COLO829 (cell line): Measurements from ENCODE around the gene TTBK2.

ENCODE experiments used
- DNase-seq: peaks from one replicate; pipeline ENCODE4 v3.0.0; 2012; ENCODE audit warnings: low spot score

Gene TTBK2

DNA sequence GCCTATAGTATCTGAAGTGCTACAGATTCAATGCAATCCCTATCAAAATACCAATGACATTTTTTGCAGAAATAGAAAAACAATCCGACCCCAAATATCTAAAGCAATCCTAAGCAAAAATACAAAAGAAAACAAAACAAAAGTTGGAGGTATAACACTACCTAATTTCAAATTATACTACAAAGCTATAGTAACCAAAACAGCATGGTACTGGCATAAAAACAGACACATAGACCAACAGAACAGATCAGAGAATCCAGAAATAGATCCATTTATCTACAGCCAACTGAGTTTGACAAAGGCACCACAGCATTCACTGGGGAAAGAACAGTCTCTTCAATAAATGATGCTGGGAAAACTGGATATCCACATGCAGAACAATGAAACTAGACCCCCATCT lies 159.8 kb downstream of the TTBK2 start:
- DNase-seq, result no peak

GRCh38 chr15:42759093-42759492 lies 161.5 kb downstream of the TTBK2 start:
- DNase-seq, result no peak

DNA sequence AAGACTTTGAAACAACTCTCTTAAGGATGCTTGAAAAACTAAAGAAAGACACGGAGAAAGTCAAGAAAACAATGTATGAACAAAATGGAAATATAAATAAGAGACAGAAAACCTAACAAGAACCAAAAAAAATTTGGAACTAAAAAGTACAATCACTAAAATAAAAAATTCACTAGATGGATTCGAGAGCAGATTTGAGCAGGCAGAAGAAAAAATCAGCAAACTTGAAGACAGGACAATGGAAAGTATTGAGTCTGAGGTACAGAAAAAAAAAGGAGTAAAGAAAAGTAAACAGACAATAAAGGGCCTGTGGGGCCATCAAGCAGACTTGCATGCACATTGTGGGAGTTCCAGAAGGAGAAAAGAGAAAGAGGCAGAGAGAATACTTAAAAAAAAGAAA lies 170.3 kb downstream of the TTBK2 start:
- DNase-seq, result no peak

DNA sequence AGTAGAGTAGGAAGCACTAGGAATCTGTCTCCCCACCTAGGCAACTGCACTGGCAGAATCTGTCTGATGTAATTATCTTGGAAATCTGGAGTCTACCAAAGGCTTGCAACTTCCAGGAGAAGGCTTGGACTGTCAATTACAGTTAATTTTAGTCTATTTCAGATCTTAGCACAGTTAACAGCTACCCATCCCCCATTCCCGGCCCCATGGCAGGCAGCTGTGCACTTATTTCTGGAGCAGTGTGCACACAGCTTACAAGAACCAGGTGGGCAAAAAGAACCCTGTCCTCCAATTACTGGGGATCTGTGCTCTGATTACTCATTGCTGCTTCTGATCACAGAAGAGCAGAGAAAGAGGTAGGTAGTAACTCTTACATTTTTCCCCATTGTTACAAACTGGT lies 171.3 kb downstream of the TTBK2 start:
- no peak for DNase-seq

- no peak for DNase-seq
Observed at GRCh38 chr15:42744195-42744594, 176.4 kb downstream of the TTBK2 start.

GRCh38 chr15:42742149-42742548 lies 178.4 kb downstream of the TTBK2 start:
- DNase-seq, result no peak

GRCh38 chr15:42741710-42742109 lies 178.9 kb downstream of the TTBK2 start:
- DNase-seq, result no peak

DNA sequence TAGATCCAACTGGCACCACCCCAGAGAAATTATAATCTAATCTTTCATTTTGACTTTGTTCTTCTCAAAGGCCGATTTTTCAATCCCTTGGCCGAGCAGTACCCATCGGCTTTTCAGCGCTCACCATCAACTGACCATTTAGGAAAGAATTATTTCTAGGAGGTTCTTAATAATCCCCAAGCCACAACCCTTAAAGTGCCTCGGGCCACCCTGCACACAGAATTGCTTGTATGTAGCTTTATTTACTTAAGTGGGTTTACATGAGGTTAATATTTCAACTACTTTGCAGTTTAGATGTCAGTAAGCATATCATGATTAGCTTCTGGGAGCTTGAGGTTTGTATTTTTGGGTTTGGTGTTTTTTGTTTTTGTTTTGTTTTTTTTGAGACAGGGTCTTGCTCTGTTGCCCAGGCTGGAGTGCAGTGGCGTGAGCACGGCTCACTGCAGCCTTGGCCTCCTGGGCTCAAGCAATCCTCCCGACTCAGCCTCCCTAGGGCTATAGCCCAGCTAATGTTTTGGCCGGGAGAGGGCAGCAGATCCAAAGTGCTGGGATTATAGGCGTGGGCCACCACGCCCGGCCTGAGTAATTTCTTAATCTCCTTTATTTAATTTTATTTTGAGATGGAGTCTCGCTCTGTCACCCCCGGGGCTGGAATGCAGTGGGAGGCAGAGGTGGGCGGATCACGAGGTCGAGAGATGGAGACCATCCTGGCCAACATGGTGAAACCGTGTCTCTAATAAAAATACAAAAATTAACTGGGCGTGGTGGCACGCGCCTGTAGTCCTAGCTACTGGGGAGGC lies 182.8 kb downstream of the TTBK2 start:
- no peak for DNase-seq

GRCh38 chr15:42736793-42737528 lies 183.6 kb downstream of the TTBK2 start, which contains the start of gene CDAN1:
CDAN1 (minus strand) TSS chr15:42737128; CDS start chr15:42737102, 26 bp downstream.
- peak; percentile 85 for DNase-seq

DNA sequence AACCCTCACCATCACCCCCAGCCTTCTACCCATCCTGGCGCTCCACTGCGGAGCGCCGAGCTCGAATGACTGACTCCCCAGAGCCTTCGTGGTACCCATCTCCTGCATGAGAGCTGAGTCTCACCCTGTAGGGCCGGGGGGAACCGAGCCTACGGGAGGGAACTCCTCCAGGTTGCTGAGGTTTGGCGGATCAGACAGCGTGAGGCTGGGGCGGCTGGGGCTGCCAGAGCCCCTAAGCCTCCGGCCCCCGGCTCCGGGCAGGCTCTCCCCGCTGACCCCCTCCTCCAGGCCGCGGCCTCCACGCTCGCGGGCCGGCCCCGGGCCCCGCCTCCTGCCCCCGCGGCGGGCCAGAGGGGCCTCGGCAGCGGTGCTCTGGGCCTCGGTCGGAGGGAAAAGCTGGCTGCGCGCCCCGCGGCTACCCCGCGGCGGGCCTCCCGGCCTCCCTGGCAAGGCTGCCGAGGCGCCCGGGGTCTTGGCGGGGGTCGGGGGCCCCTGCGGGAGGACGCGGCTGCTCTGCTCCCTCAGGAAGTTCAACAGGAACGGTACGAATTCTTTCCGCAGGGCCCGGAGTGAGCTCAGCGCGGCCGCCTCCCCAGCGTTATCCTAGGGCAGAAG lies 184.3 kb downstream of the TTBK2 start:
- no peak for DNase-seq

- no peak for DNase-seq
Observed at GRCh38 chr15:42735382-42736165, 185.0 kb downstream of the TTBK2 start.

DNA sequence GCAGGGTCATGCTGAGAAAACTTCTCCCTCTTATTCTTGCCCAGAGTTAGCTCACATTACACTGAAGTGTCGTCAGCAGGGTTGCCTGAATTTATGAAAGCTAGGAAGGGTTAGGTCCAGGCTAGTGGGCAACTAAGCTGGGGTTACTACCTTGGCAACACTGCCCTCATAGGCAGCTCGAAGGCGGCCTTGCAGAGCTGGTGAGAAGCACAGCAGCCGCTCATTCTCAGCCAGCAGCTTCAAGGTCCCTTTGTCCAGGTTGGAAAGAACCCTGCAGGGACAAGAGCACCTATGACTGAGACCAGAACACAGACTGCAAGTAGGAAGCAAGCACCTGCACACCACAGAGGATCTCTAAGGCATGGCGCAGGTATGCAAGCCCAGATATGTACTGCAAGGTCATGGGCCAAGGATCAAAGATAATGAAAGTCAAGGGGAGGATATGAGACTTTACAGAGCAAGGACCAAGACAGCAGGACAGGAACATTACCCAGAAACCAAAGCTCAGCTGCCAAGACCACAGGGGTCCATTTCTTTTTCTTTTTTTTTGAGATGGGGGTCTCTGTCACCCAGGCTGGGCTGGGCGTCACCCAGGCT lies 186.4 kb downstream of the TTBK2 start:
- DNase-seq, result no peak

GRCh38 chr15:42733027-42733426 lies 187.6 kb downstream of the TTBK2 start:
- no peak for DNase-seq

DNA sequence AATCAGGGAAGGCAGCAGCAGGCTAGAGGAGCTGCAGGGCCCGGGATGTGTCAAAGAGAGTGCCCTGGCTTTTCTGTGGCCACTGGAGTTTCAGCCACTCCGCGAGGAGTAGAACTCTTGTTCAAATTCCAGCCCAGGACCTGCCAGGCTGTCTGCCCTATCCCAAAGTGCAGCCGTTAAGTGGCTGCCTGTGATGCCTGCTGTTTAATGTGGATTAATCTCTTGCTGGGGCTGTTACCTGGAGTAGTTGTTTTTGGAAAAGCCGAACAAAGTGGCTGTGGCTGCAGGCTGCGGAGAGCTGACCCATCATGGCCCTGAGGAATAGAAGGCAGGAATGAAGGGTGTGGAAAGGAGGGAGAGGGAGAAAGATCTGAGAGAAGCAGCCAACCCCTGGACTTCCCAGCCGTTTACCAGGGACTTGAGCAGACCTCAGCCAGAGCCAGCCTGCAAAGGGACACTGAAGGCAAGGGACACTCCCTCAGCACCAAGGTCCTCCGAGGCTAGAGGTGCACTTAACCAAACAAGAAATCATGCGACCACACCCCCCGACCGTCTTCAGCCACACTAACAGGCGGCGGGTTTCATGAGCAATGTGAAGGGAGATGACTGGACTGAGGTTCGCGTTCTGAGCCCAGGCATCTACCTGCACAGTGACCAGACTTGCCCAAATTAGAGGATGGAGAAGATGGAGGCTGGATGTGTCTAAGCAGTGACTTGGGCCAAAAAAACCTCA lies 188.3 kb downstream of the TTBK2 start:
- DNase-seq, result no peak

DNA sequence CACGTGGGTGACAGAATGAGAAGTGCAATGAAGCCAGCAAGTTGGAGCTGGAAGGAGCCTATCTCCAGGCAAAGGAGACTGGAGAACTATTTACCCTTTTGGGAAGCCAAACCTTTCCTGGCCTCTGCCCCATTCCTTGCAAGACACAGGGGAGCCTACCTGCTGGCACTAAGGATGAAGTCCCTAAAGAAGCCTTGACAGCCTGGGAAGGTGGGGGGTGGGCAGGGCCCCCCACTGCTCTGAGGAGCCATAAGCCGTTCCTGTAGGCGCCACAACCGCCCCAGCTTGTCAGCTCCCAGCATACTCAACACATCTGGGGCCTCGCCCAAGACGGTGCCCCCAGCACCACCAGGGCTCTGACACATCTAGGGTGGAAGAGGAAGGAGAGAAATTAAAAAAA lies 189.1 kb downstream of the TTBK2 start:
- no peak for DNase-seq

GRCh38 chr15:42730536-42730935 lies 190.0 kb downstream of the TTBK2 start:
- DNase-seq, result no peak

DNA sequence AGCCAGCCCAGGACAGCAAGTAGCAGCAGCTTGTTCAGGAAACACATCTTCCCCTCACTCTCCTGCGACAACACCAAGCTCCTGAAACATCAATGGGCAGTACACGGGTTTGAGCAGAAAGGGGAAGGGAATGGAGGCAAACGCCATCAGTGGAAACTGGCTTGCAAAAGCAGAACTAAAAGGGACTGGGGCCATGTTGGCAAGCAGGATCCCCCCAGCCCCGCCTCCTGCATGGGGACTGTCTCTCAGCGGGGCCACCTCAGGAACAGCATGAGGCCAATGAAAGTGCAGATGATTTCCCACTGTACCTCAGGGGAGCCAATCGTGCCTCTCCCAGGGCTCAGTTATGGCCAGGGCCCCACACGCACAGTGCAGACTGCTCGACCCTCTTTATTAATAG lies 190.4 kb downstream of the TTBK2 start:
- no peak for DNase-seq

DNA sequence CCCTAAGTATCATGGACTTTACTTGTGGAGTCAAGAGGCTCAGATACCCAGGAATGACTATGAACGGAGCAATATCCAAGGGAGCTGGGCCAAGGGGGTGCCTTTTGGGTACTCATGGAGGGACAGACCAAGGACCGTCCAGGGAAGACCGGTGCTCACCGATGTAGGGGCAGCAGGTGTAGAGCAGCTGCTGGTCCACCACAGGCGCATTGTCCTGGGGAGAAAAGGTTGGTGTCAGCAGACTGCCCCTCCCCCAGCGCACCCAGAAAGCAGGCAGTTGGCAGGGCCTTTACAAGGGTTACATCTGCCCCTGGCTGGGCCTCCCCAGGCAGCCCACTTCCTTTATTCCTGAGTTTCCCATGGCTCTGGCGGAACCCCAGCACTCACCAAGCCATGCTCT lies 191.2 kb downstream of the TTBK2 start:
- no peak for DNase-seq

DNA sequence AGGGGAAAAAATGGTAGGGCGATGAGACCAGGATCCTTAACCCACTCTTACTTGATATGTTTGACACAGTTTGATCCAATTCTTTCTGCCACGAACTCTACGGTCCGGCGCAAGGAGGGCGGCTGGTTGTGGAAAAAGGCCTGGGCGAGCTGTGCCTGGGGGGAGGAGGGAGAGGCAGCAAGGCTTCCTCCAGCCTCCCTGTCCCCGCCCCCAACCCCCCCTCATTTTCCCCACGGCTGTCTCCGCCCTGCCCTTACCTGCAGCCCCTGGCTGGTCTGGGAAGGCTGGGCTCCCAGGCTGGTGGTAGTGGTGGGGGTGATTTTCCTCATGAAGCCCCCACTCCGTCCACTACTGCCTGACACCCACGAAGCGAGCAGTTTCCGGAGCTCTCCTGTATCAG lies 191.6 kb downstream of the TTBK2 start:
- no peak for DNase-seq

GRCh38 chr15:42728560-42728959 lies 192.0 kb downstream of the TTBK2 start:
- DNase-seq, result no peak

GRCh38 chr15:42727750-42728381 lies 192.7 kb downstream of the TTBK2 start:
- no peak for DNase-seq
